ENCODE results near the gene KRT33B. TPM values are rescaled to one million over a fixed set of nuclear protein-coding genes. Genes with fewer than 3 reads are reported as not detected.
A peak's percentile ranks its signal among the peaks of the same experiment; 100 is the strongest.

The KRT33B gene
- total and polyA plus RNA-seq, 4 donors: not detected

GRCh38 chr17:41403404-41404023 is 33.9 kb upstream of the KRT33B start:
- H3K27ac ChIP-seq (ENCODE audit: low read depth in 1 of 2, low read length in 1 of 2): no peak overlapping the region
- H3K4me1 ChIP-seq (ENCODE audit: control insufficient read depth in 5 of 5, insufficient read depth in 5 of 5, low read length in 5 of 5): no peaks in the 10 kb centered on the region
- 70 to 76% methylated on average over 4 of the region's 4 CpGs for WGBS, 2 donors

GRCh38 chr17:41402161-41402560 is 32.5 kb upstream of the KRT33B start:
- Histone ChIP-seq H3K4me3 (no peak overlapping the region), H3K9me3 (ENCODE audit: control insufficient read depth in 4 of 4, insufficient read depth in 3 of 4, low read length in 3 of 4) (no peaks in the 10 kb centered on the region), H3K36me3 (ENCODE audit: control insufficient read depth in 4 of 4, insufficient read depth in 4 of 4, low read length in 4 of 4) (no peaks in the 10 kb centered on the region), H3K27me3 (ENCODE audit: control insufficient read depth in 3 of 3, insufficient read depth in 3 of 3, low read length in 2 of 3) (no peaks in the 10 kb centered on the region), H3K9ac (ENCODE audit: insufficient read depth in 1 of 2, low read length in 2 of 2) (no peak overlapping the region), H3K4me1 (ENCODE audit: control insufficient read depth in 5 of 5, insufficient read depth in 5 of 5, low read length in 5 of 5) (no peaks in the 10 kb centered on the region), H3K27ac (ENCODE audit: low read depth in 1 of 2, low read length in 1 of 2) (no peak overlapping the region)
- no peak for ATAC-seq (ENCODE audit: insufficient read depth, low FRiP score)
- DNase-seq: no peak
- WGBS, 2 donors: 92 to 96% methylated on average over 5 of the region's 5 CpGs
- TF ChIP-seq CTCF (IDR thresholded peaks at IDR 0.05; ENCODE audit: control extremely low read depth, extremely low read depth): no peak

More at GRCh38 chr17:41403404-41404023, 33.9 kb upstream of the KRT33B start:
- no peak for TF ChIP-seq CTCF (IDR thresholded peaks at IDR 0.05; ENCODE audit: control extremely low read depth, extremely low read depth)
- H3K9me3 ChIP-seq (ENCODE audit: control insufficient read depth in 4 of 4, insufficient read depth in 3 of 4, low read length in 3 of 4): no peaks in the 10 kb centered on the region
- ATAC-seq (ENCODE audit: insufficient read depth, low FRiP score): no peak
- H3K27me3 ChIP-seq (ENCODE audit: control insufficient read depth in 3 of 3, insufficient read depth in 3 of 3, low read length in 2 of 3): no peaks in the 10 kb centered on the region
- DNase-seq: no peak
- H3K4me3 ChIP-seq: peak overlapping the region; percentile 1
- H3K9ac ChIP-seq (ENCODE audit: insufficient read depth in 1 of 2, low read length in 2 of 2): no peak overlapping the region
- H3K36me3 ChIP-seq (ENCODE audit: control insufficient read depth in 4 of 4, insufficient read depth in 4 of 4, low read length in 4 of 4): no peaks in the 10 kb centered on the region

- Histone ChIP-seq H3K9ac (ENCODE audit: insufficient read depth in 1 of 2, low read length in 2 of 2) (no peak within 1 kb of the TSS), H3K4me3 (no peak within 1 kb of the TSS), H3K27me3 (ENCODE audit: control insufficient read depth in 3 of 3, insufficient read depth in 3 of 3, low read length in 2 of 3) (peaks cover 0 to 2% (median 0%) of the 10 kb centered on the region in 3 donors), H3K4me1 (ENCODE audit: control insufficient read depth in 5 of 5, insufficient read depth in 5 of 5, low read length in 5 of 5) (peaks cover 0 to 4% (median 0%) of the 10 kb centered on the region in 5 donors), H3K9me3 (ENCODE audit: control insufficient read depth in 4 of 4, insufficient read depth in 3 of 4, low read length in 3 of 4) (no peaks in the 10 kb centered on the region), H3K36me3 (ENCODE audit: control insufficient read depth in 4 of 4, insufficient read depth in 4 of 4, low read length in 4 of 4) (no peaks in the 10 kb centered on the region), H3K27ac (ENCODE audit: low read depth in 1 of 2, low read length in 1 of 2) (no peak within 1 kb of the TSS)
- no peak for TF ChIP-seq CTCF (IDR thresholded peaks at IDR 0.05; ENCODE audit: control extremely low read depth, extremely low read depth)
- 88 to 96% methylated on average over 15 to 16 of the region's 16 CpGs for WGBS, 2 donors
- no peak for ATAC-seq (ENCODE audit: insufficient read depth, low FRiP score)
- no peak for DNase-seq
Measured at GRCh38 chr17:41396996-41397660, 27.5 kb upstream of the KRT33B start, which contains the start of gene KRT31. KRT31 (minus strand) TSS chr17:41397608; CDS start chr17:41397539, 69 bp downstream.

Measured in lung (tissue), 12 donors.